ENCODE measurements around the gene SSBP1.
"Not testable (repeated sequence)": the region's sequence is repeated elsewhere in the genome, so short reads cannot be mapped to it uniquely, and the experiment has no call there.

The SSBP1 gene

GRCh38 chr7:141737836-141738591 lies at the start of gene SSBP1:
Gene SSBP1 (plus strand): TSS chr7:141738358. CDS start chr7:141739167, 809 bp downstream.
- peak; percentile 91 for ATAC-seq
- DNase-seq, result peak; percentile 88

- not testable (repeated sequence) for DNase-seq, ATAC-seq
These were observed 48.9 kb upstream of the SSBP1 start for GRCh38 chr7:141689072-141689825.

GRCh38 chr7:141691540-141691939 lies 46.6 kb upstream of the SSBP1 start:
- DNase-seq (no peak), ATAC-seq (no peak)

DNA sequence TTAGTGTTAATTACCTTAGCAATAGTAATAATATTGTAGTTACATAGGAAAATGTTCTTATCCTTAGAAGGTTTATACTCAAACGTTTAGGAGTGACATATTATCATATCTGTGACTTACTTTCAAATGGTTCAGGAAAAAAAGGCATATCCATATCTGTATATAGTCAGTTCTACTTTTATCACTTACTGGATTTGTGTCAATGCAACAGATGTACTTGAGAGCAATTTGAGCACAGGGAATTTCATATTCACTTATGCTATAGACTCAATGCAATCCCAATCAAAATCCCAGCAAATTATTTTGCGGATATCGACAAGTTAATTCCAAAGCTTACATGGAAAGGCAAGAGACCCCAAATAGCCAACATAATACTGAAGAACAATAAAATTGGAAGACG lies 46.2 kb upstream of the SSBP1 start:
- ATAC-seq (no peak), DNase-seq (no peak)

DNA sequence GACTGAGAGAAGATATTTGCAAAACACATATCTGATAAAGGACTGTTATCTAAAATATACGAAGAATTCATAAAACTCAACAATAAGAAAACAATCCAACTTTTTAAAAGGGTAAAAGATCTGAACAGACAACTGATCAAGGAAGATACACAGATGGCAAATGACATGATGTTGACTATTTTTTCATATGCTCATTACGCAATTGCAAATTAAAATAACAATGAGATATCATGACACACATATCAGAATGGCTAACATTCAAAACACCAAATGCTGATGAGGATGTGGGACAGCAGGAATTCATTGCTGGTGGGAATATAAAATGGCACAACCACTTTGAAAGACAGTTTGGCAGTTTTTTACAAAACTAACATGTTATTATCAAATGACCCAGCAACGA lies 45.1 kb upstream of the SSBP1 start:
- ATAC-seq (no peak), DNase-seq (no peak)

- DNase-seq (no peak), ATAC-seq (no peak)
These were observed 42.3 kb upstream of the SSBP1 start for GRCh38 chr7:141695803-141696289.

- no peak for DNase-seq
- ATAC-seq, result no peak
These were observed 41.8 kb upstream of the SSBP1 start for GRCh38 chr7:141696348-141696747.

- ATAC-seq (no peak), DNase-seq (no peak)
These were observed 40.8 kb upstream of the SSBP1 start for GRCh38 chr7:141697211-141697871.

- DNase-seq (peak; percentile 14), ATAC-seq (no peak)
These were observed 39.7 kb upstream of the SSBP1 start for GRCh38 chr7:141698247-141699015.

DNA sequence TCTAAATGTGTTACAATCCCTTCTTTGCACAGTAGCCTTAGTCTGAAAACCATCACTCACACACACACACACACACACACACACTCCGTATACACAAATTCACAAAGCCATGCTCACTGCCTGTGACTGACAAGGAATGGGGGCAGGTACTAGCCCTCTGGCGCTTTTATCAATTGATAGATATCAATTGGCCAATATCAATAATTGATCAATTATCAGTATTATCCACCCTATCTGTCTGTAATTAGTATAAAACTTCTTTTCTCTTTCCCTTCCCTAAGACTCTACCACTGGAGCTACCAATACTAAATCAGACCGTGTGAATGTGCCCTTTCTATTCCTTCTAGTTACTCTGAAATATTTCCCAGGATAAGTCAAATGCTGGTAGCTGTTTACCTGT lies 38.3 kb upstream of the SSBP1 start:
- DNase-seq (no peak), ATAC-seq (no peak)

GRCh38 chr7:141700296-141700847 lies 37.8 kb upstream of the SSBP1 start:
- DNase-seq (no peak), ATAC-seq (no peak)

DNA sequence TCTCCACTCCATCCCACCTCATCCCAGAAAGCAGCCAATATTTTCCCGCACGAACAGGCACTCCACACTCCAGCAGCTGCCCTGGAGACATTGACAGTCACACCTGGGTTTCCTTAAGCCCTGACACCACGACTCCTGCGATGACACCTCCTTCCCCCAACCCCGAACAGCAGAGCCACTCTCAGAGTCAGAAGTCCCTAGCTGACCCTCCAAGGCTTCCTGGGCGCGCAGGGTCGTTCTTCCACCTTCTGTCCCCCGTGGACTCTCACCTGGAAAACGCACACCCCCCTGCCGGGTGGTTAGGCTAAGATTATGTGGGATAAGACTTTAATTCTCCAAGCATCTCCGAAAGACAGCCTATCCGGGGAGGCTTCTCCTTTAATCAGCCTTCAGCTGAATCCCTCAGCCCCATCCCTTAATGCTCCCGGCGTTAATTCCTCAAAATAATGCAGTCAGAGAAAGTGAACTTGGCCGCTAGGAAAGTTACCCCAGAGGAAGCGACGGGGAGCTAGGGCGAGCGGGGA lies 37.2 kb upstream of the SSBP1 start:
- ATAC-seq (no peak), DNase-seq (peak; percentile 13)

GRCh38 chr7:141701489-141702046 lies 36.6 kb upstream of the SSBP1 start:
- DNase-seq (peak; percentile 71), ATAC-seq (peak; percentile 87)

GRCh38 chr7:141702047-141702567 lies 36.1 kb upstream of the SSBP1 start, which contains the start of gene DENND11:
Gene DENND11 (minus strand): TSS chr7:141702166. CDS start chr7:141702153, 13 bp downstream.
- DNase-seq (peak; percentile 66), ATAC-seq (peak; percentile 70)

DNA sequence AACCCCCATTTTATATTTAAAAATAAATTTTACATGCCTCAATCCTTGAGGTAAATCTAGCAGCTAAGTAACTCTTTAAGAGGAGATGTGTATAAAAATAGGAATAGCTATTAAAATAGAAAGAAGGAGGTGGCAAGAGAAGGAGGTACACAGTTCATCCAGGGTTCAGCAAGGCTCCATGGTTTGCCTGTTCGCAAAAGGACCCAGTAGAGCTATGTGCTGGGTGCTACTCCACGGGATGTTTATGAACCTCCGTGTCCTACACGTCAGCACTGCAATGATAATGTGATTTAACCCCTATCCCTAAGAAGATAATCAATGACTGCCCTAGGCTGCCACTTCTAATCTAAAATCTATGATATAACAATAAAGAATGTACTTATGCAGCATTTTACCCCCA lies 35.3 kb upstream of the SSBP1 start:
- DNase-seq, result no peak
- no peak for ATAC-seq

- ATAC-seq (no peak), DNase-seq (no peak)
These were observed 34.0 kb upstream of the SSBP1 start for GRCh38 chr7:141704112-141704511.

DNA sequence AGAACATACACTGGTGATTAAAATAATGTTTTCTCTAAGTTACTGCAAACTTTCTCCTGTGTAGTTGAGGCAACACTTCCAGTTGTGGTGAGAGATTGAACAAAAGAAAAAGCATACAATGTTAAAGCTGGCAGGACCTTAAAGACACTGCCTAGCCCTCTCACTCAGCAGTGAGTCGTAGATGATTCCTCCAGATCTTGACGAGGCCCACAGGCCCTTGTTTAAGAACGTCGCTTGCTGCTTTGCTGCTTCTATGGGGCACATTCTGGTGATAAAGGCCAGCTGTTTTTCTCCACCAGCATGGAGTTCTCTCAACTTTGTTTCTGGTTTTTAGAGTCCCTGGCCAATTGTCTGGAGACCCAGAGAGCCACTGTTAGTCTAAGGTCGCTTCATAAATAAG lies 33.4 kb upstream of the SSBP1 start:
- ATAC-seq, result no peak
- no peak for DNase-seq

GRCh38 chr7:141706239-141707064 lies 31.7 kb upstream of the SSBP1 start:
- ATAC-seq (no peak), DNase-seq (no peak)

GRCh38 chr7:141708351-141708750 lies 29.8 kb upstream of the SSBP1 start, which contains the start of gene WEE2:
Gene WEE2 (plus strand): TSS chr7:141708353. CDS start chr7:141708759, 406 bp downstream.
- DNase-seq (no peak), ATAC-seq (no peak)

DNA sequence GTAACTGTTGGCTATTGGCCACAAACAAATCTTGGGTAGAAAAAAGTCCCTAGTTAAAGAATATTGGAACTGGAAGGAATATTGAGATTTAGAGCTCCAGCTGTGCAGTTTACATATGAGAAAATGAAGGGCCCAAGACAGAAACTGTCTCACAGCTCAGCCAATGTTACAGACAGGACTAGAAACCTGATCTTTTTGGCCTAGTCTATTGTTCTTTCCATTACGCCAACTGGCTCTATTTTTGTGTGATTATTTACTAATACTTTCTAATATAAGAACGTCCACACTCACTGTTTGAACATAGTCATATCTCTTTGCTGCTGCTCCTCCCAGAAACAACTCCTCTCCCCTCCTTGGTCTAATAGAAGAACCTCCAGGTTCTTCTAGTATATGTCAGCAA lies 28.8 kb upstream of the SSBP1 start:
- ATAC-seq, result no peak
- DNase-seq, result no peak

All from stimulated activated naive CD8-positive, alpha-beta T cell treated with anti-CD3 and anti-CD28 coated beads, Interleukin-15, Interleukin-2, amounts not matched to agents 100 U/mL and 50 U/mL, for 24 hours (primary cell).